Ishikawa (cell line): ENCODE results near the gene DOCK3.

Source experiments
- CREB1 ChIP-seq: IDR thresholded peaks from 2 replicates; pipeline ENCODE4 v1.6.1; 2012; ENCODE audit warnings: low read depth
- EP300 ChIP-seq: IDR thresholded peaks from 2 replicates; pipeline ENCODE4 v1.6.1; 2012; ENCODE audit warnings: borderline replicate concordance
- RAD21 ChIP-seq: IDR thresholded peaks from 2 replicates; pipeline ENCODE4 v1.6.1; 2012; ENCODE audit warnings: low read depth
- TF ChIP-seq, protein P1 (sequence below): IDR thresholded peaks from 2 replicates; pipeline ENCODE4 v1.6.1; 2012

DNA sequence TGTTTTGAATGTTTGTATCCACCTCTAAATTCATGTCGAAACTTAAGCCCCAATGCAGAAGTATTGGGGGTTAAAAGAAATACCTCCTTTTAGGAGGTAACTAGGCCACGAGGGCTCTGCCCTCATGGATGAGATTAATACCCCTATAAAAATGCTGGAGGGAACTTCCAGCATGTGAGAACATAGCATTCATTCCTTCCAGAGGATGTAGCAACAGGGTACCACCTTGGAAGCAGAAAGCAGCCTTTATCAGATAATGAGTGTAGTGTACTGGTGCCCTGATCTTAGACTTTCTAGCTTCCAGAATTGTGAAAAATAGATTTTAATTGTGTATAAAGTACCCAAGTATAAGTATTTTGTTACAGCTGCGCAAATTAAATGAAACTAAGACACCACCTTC is 356.9 kb downstream of the DOCK3 start:
- TF ChIP-seq CREB1 (no peak), RAD21 (no peak), EP300 (no peak)
- TF ChIP-seq, protein P1, sequence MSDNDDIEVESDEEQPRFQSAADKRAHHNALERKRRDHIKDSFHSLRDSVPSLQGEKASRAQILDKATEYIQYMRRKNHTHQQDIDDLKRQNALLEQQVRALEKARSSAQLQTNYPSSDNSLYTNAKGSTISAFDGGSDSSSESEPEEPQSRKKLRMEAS: no peak
